Cardiac muscle cell (in vitro differentiated cells and primary cell): Measurements from ENCODE around the gene ZNF714. TPM values are rescaled to one million over a fixed set of nuclear protein-coding genes. Genes with fewer than 3 reads are reported as not detected.
A peak's percentile ranks its signal among the peaks of the same experiment; 100 is the strongest.

Experiments used
- DNase-seq, 2 donors: peaks; one replicate each; pipeline versions ENCODE4 v3.0.0 to v3.0.0-alpha.2; 2010 to 2017; ENCODE audit warnings: low read depth in 1 of 2, low spot score in 1 of 2
- H3K27ac ChIP-seq: fragments of 200-600 bp; sonication (generic); 2 replicates; pipeline ENCODE4 v1.5.1; 2016
- H3K27me3 ChIP-seq: fragments of 200-600 bp; sonication (generic); 2 replicates; pipeline ENCODE4 v1.6.0; 2016; ENCODE audit warnings: control low read depth
- H3K36me3 ChIP-seq: fragments of 200-600 bp; sonication (generic); 2 replicates; pipeline ENCODE4 v1.5.1; 2016; ENCODE audit warnings: control low read depth
- H3K4me1 ChIP-seq: fragments of 200-600 bp; sonication (generic); 2 replicates; pipeline ENCODE4 v1.8.1; 2017; ENCODE audit warnings: low read depth, mild to moderate bottlenecking, mixed run types
- H3K4me3 ChIP-seq: fragments of 200-600 bp; sonication (generic); 2 replicates; pipeline ENCODE4 v1.5.1; 2016; ENCODE audit warnings: mild to moderate bottlenecking
- H3K9me3 ChIP-seq: fragments of 200-600 bp; sonication (generic); 2 replicates; pipeline ENCODE4 v1.5.1; 2017; ENCODE audit warnings: low read depth, mild to moderate bottlenecking, control low read depth
- polyA plus RNA-seq: library from polyadenylated mRNA; unstranded; fragments of >200 nt; fragmentation: Nextera tagmentation; extraction: Ambion mirVana; gene quantifications from 2 replicates; pipeline ENCODE4 v1.2.1, GENCODE V29; 2016
- total RNA-seq: library from RNA; depleted of rRNA; stranded (reverse); fragments of >200 nt; gene quantifications from 2 replicates; pipeline ENCODE4 v1.2.3, GENCODE V29; 2016
- TF ChIP-seq, protein P1 (sequence below): IDR thresholded peaks from 2 replicates; pipeline ENCODE4 v1.5.1; 2012; ENCODE audit warnings: low read depth, mild to moderate bottlenecking, low read length

The ZNF714 gene
- total and polyA plus RNA-seq, 2 experiments from 2014 or later: 12.5 to 17.3 TPM

DNA sequence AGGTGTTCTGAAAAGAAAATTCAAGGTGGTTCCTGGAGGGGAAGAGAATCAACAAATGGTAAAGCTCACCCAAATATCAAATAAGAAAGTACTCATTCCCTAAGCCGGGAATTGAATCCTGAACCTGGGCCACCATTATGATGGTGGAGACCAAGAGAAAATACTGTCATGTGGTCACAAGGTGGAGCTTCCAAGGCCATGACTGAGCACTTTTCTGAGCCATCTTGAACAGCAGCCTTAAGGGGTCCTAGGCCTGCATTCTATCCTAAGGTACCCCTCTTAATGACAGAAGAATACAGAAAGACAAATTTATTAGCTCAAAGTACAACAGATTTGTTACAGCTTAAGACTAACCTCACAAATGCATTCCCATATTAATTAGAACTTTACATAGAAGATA lies 69.5 kb downstream of the ZNF714 start:
- Histone ChIP-seq H3K4me1 (no peaks in the 10 kb centered on the region), H3K27me3 (no peaks in the 10 kb centered on the region), H3K36me3 (peaks cover 32% of the 10 kb centered on the region)

DNA sequence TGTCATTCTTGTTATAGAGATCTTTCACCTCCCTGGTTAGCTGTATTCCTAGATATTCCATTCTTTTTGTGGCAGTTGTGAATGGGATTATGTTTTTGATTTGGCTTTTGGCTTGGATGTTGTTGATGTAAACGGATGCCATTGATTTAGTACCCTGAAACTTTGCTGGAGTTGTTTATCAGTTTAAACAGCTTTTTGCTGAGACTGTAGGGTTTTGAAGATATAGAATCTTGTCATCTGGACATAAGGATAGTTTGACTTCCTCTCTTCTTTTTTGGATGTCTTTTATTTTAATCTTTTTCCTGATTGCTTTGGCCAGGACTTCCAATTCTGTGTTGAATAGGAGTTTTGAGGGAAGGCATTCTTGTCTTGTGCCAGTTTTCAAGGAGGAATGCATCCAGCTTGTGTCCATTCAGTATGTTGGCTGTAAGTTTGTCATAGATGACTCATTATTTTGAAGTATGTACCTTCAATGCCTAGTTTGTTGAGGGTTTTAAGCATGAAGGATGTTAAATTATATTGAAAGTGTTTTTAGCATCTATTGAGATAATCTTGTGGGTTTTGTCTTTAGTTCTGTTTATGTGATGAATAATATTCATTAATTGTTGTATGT lies 76.6 kb downstream of the ZNF714 start:
- no peaks in the 10 kb centered on the region for H3K4me1 ChIP-seq
- no peaks in the 10 kb centered on the region for H3K27me3 ChIP-seq
- no peak overlapping the region for H3K4me3 ChIP-seq
- TF ChIP-seq, protein P1, sequence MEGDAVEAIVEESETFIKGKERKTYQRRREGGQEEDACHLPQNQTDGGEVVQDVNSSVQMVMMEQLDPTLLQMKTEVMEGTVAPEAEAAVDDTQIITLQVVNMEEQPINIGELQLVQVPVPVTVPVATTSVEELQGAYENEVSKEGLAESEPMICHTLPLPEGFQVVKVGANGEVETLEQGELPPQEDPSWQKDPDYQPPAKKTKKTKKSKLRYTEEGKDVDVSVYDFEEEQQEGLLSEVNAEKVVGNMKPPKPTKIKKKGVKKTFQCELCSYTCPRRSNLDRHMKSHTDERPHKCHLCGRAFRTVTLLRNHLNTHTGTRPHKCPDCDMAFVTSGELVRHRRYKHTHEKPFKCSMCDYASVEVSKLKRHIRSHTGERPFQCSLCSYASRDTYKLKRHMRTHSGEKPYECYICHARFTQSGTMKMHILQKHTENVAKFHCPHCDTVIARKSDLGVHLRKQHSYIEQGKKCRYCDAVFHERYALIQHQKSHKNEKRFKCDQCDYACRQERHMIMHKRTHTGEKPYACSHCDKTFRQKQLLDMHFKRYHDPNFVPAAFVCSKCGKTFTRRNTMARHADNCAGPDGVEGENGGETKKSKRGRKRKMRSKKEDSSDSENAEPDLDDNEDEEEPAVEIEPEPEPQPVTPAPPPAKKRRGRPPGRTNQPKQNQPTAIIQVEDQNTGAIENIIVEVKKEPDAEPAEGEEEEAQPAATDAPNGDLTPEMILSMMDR: no peak
- peak in 1 of 2 donors; percentile 69 for DNase-seq
- H3K36me3 ChIP-seq: peaks cover 2% of the 10 kb centered on the region
- H3K27ac ChIP-seq: no peak overlapping the region
- no peaks in the 10 kb centered on the region for H3K9me3 ChIP-seq

More for the DNA sequence above, 69.5 kb downstream of the ZNF714 start:
- DNase-seq: no peak
- Histone ChIP-seq H3K4me3 (no peak overlapping the region), H3K9me3 (no peaks in the 10 kb centered on the region), H3K27ac (no peak overlapping the region)
- TF ChIP-seq, protein P1: no peak

GRCh38 chr19:21164541-21164940 lies 82.5 kb downstream of the ZNF714 start:
- Histone ChIP-seq H3K9me3 (no peaks in the 10 kb centered on the region), H3K27ac (no peak overlapping the region), H3K4me1 (no peaks in the 10 kb centered on the region), H3K27me3 (no peaks in the 10 kb centered on the region), H3K4me3 (no peak overlapping the region), H3K36me3 (peaks cover 22% of the 10 kb centered on the region)
- DNase-seq: no peak
- TF ChIP-seq, protein P1: no peak

DNA sequence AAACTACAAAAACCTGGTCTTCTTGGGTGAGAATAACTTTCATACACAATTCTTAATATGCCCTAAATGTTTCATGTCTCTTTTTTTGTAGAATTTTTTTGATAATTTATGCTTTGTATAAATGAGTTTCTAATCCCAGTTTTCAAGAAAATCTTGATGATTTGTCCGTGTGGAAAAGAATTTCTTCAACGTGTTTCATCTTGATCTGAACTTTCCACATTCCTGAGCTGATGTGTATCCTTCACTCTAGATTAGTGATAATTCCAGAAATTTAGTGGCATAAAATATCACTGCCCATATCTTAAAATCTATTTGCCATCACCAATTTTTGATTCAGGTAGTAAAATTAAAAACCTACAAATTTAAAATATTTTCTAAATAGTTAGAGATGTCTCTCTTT lies 84.4 kb downstream of the ZNF714 start:
- Histone ChIP-seq H3K4me1 (no peaks in the 10 kb centered on the region), H3K27me3 (no peaks in the 10 kb centered on the region), H3K27ac (no peak overlapping the region), H3K4me3 (no peak overlapping the region), H3K36me3 (peaks cover 20% of the 10 kb centered on the region), H3K9me3 (no peaks in the 10 kb centered on the region)
- TF ChIP-seq, protein P1: no peak
- DNase-seq: no peak

Other genes with a start within 250 kb of the ZNF714 start
- 6.5 and 11.7 TPM in 2 replicates for gene ZNF85, start 159.0 kb upstream of the ZNF714 start, total RNA-seq
- 9.4 and 10.8 TPM in 2 replicates for gene ZNF85, start 159.0 kb upstream of the ZNF714 start, polyA plus RNA-seq
- 12.0 and 18.6 TPM in 2 replicates for gene ZNF430, start 61.5 kb upstream of the ZNF714 start, total RNA-seq
- 6.3 and 13.5 TPM in 2 replicates for gene ZNF430, start 61.5 kb upstream of the ZNF714 start, polyA plus RNA-seq
- gene ZNF431, start 59.8 kb downstream of the ZNF714 start, total RNA-seq: 15.3 and 26.7 TPM in 2 replicates
- 15.2 and 16.1 TPM in 2 replicates for gene ZNF431, start 59.8 kb downstream of the ZNF714 start, polyA plus RNA-seq
- gene ZNF708, start 247.2 kb downstream of the ZNF714 start, total RNA-seq: 15.2 and 17.1 TPM in 2 replicates
- gene ZNF708, start 247.2 kb downstream of the ZNF714 start, polyA plus RNA-seq: 6.5 and 6.7 TPM in 2 replicates